CD4-positive, alpha-beta T cell (primary cell): ENCODE measurements around the gene PTPRT. TPM values are rescaled to one million over a fixed set of nuclear protein-coding genes. Genes with fewer than 3 reads are reported as not detected.

ENCODE experiments used
- ATAC-seq: fragments of 200-7000 bp; cut with Tn5 transposase; one replicate; pipeline ENCODE4 v1.10.0; 2022; ENCODE audit warnings: mild to moderate bottlenecking; ENCODE audit not compliant: poor library complexity
- CTCF ChIA-PET: fragments of 350-600 bp; sonication (Branson Sonifier 250); formaldehyde crosslinking; loops from one replicate; lab custom pipeline; 2021; ENCODE audit warnings: antibody characterized with exemption, inconsistent platforms; lab: Charles Lee
- POLR2A ChIA-PET: fragments of 350-600 bp; sonication (Branson Sonifier 250); formaldehyde crosslinking; loops from one replicate; lab custom pipeline; 2021; ENCODE audit warnings: antibody characterized with exemption, inconsistent platforms; lab: Charles Lee
- DNase-seq, 14 experiments: peaks; one replicate each; pipeline ENCODE4 v3.0.0-alpha.2; 2013 to 2020; ENCODE audit warnings: mixed read lengths in 2 of 14
- H3K27ac ChIP-seq, 2 donors: one replicate each; pipeline versions ENCODE4 v1.5.1 to v1.7.0; 2013; ENCODE audit warnings: low read length in 2 of 2, low read depth in 1 of 2, mild to moderate bottlenecking in 1 of 2
- H3K27me3 ChIP-seq, 2 experiments: 1 replicate in 1 of 2; 2 replicates in 1 of 2; pipeline versions ENCODE4 v1.6.1 to v1.7.0; 2013; ENCODE audit warnings: low read length in 2 of 2, control low read depth in 1 of 2, mild to moderate bottlenecking in 1 of 2, moderate library complexity in 1 of 2; ENCODE audit not compliant: insufficient read depth in 2 of 2, control insufficient read depth in 1 of 2
- H3K36me3 ChIP-seq: one replicate; pipeline ENCODE4 v1.6.1; 2013; ENCODE audit warnings: low read length, control low read depth; ENCODE audit not compliant: insufficient read depth
- H3K4me1 ChIP-seq: one replicate; pipeline ENCODE4 v1.6.1; 2013; ENCODE audit warnings: low read length, control low read depth; ENCODE audit not compliant: insufficient read depth
- H3K4me3 ChIP-seq: one replicate; pipeline ENCODE4 v1.5.1; 2013; ENCODE audit warnings: mild to moderate bottlenecking, low read length, moderate library complexity
- H3K9me3 ChIP-seq, 2 experiments: 1 replicate in 1 of 2; 2 replicates in 1 of 2; pipeline versions ENCODE4 v1.6.1 to v1.7.0; 2013; ENCODE audit warnings: low read length in 2 of 2, mild to moderate bottlenecking in 2 of 2, control low read depth in 1 of 2, moderate library complexity in 1 of 2; ENCODE audit not compliant: control insufficient read depth in 1 of 2, insufficient read depth in 1 of 2
- H3K27ac Mint-ChIP-seq: one replicate; pipeline ENCODE4 v1.8.0; 2020; ENCODE audit warnings: mixed read lengths
- H3K27me3 Mint-ChIP-seq: one replicate; pipeline ENCODE4 v1.8.0; 2021; ENCODE audit warnings: mixed read lengths
- H3K36me3 Mint-ChIP-seq: one replicate; pipeline ENCODE4 v1.8.0; 2021; ENCODE audit warnings: low read depth, mixed read lengths
- H3K4me1 Mint-ChIP-seq: one replicate; pipeline ENCODE4 v1.8.0; 2021; ENCODE audit warnings: low read depth, mixed read lengths
- H3K4me3 Mint-ChIP-seq: one replicate; pipeline ENCODE4 v1.8.0; 2020; ENCODE audit warnings: mild to moderate bottlenecking, mixed read lengths
- H3K9me3 Mint-ChIP-seq: one replicate; pipeline ENCODE4 v1.8.0; 2020; ENCODE audit warnings: mixed read lengths
- CTCF ChIP-seq: fragments of 200-600 bp; IDR thresholded peaks from one replicate; pipeline ENCODE4 v1.8.0; 2022; ENCODE audit warnings: antibody characterized with exemption, mild to moderate bottlenecking
- intact Hi-C, 2 experiments: fragments of 100-400 bp; cut with DNase I in 1 of 2; cut with micrococcal nuclease in 1 of 2; formaldehyde crosslinking; loops; one replicate each; pipeline versions ENCODE4 v1.15.1 to v1.9.0; 2023 to 2025; cut with DNase I, micrococcal nuclease
- total RNA-seq, 174 experiments: library from RNA in 2 of 174; stranded (reverse) in 2 of 174; gene quantifications; one replicate each; pipeline ENCODE4 v1.2.3 and lab custom pipeline; 2021 to 2026

Gene PTPRT
- total RNA-seq, 2 experiments from 2014 or later, result not detected

GRCh38 chr20:42530191-42530590, 659.5 kb downstream of the PTPRT start:
- H3K4me3 ChIP-seq, result no peak overlapping the region
- Mint-ChIP-seq H3K9me3 (peaks cover 5% of the 10 kb centered on the region), H3K27ac (no peak overlapping the region), H3K4me1 (no peaks in the 10 kb centered on the region), H3K27me3 (no peaks in the 10 kb centered on the region), H3K36me3 (no peaks in the 10 kb centered on the region), H3K4me3 (no peak overlapping the region)
- no peak for DNase-seq
- H3K27ac ChIP-seq, result no peak overlapping the region
- no peak for ATAC-seq
- ChIA-PET POLR2A (no interaction called here), CTCF (no interaction called here)
- peaks cover 0 to 11% of the 10 kb centered on the region in 2 experiments for H3K9me3 ChIP-seq
- H3K36me3 ChIP-seq, result no peaks in the 10 kb centered on the region
- H3K27me3 ChIP-seq, result no peaks in the 10 kb centered on the region
- no peak for TF ChIP-seq CTCF
- no peaks in the 10 kb centered on the region for H3K4me1 ChIP-seq
- intact Hi-C loops, result no loop called here

- Mint-ChIP-seq H3K27ac (no peak overlapping the region), H3K27me3 (no peaks in the 10 kb centered on the region), H3K36me3 (no peaks in the 10 kb centered on the region), H3K4me1 (no peaks in the 10 kb centered on the region), H3K9me3 (peaks cover 8% of the 10 kb centered on the region), H3K4me3 (no peak overlapping the region)
- Histone ChIP-seq H3K27me3 (no peaks in the 10 kb centered on the region), H3K27ac (no peak overlapping the region), H3K36me3 (no peaks in the 10 kb centered on the region), H3K9me3 (no peaks in the 10 kb centered on the region), H3K4me1 (no peaks in the 10 kb centered on the region), H3K4me3 (no peak overlapping the region)
- ChIA-PET CTCF (no interaction called here), POLR2A (no interaction called here)
- DNase-seq, result no peak
- intact Hi-C loops, result no loop called here
- TF ChIP-seq CTCF, result no peak
- ATAC-seq, result no peak
Observed at GRCh38 chr20:42524058-42524457, 665.6 kb downstream of the PTPRT start.

GRCh38 chr20:42516692-42517091, 673.0 kb downstream of the PTPRT start:
- Mint-ChIP-seq H3K27me3 (no peaks in the 10 kb centered on the region), H3K4me1 (no peaks in the 10 kb centered on the region), H3K9me3 (no peaks in the 10 kb centered on the region), H3K27ac (no peak overlapping the region), H3K4me3 (no peak overlapping the region), H3K36me3 (no peaks in the 10 kb centered on the region)
- CTCF ChIA-PET, result no interaction called here
- Histone ChIP-seq H3K4me3 (no peak overlapping the region), H3K27me3 (no peaks in the 10 kb centered on the region), H3K36me3 (no peaks in the 10 kb centered on the region), H3K9me3 (no peaks in the 10 kb centered on the region), H3K4me1 (no peaks in the 10 kb centered on the region), H3K27ac (no peak overlapping the region)
- TF ChIP-seq CTCF, result no peak
- DNase-seq (no peak), ATAC-seq (no peak)
- intact Hi-C loops, result no loop called here
- POLR2A ChIA-PET, result no interaction called here
